GM13977 (cell line): ENCODE measurements around the gene DENND6B.
"Not testable (repeated sequence)": the region's sequence is repeated elsewhere in the genome, so short reads cannot be mapped to it uniquely, and the experiment has no call there.

Experiments
- DNase-seq: peaks from one replicate; pipeline ENCODE4 v3.0.0; 2012; ENCODE audit warnings: low spot score
- CTCF ChIP-seq: IDR thresholded peaks from 2 replicates; pipeline ENCODE4 v1.5.1; 2012; ENCODE audit warnings: mild to moderate bottlenecking, control low read depth; ENCODE audit not compliant: insufficient read depth; ENCODE audit errors: extremely low read depth, missing control alignments
- in situ Hi-C: fragments of 300-500 bp; cut with MboI; formaldehyde crosslinking; loops from one replicate; pipeline ENCODE4 v1.12.0; 2022; ENCODE audit warnings: low sequenced_read_pairs, low pct_unique_long_range_greater_than_20kb, mixed read lengths, inconsistent platforms; ENCODE audit not compliant: unreplicated experiment

The DENND6B gene

GRCh38 chr22:50326956-50327710 is at the start of gene DENND6B:
DENND6B (minus strand) TSS chr22:50327012; CDS start chr22:50326988, 24 bp downstream.
- TF ChIP-seq CTCF, result peak; percentile 90
- in situ Hi-C loops, result loop anchor here (10.0 kb wide), 1 partner anchor 52 kb away; the partner anchor contains the start of gene MAPK11
- DNase-seq, result peak; percentile 97

- no peak for TF ChIP-seq CTCF
- no peak for DNase-seq
- in situ Hi-C loops, result no loop called here
Observed at GRCh38 chr22:50376085-50376651, 49.4 kb upstream of the DENND6B start.

GRCh38 chr22:50371101-50371648 is 44.4 kb upstream of the DENND6B start:
- no peak for DNase-seq
- in situ Hi-C loops, result no loop called here
- no peak for TF ChIP-seq CTCF

GRCh38 chr22:50367778-50368500 is 41.1 kb upstream of the DENND6B start:
- DNase-seq, result no peak
- no peak for TF ChIP-seq CTCF
- in situ Hi-C loops, result no loop called here

GRCh38 chr22:50363803-50364194 is 37.0 kb upstream of the DENND6B start:
- in situ Hi-C loops, DNase-seq: not testable (repeated sequence)

- DNase-seq, result no peak
- in situ Hi-C loops, result no loop called here
- TF ChIP-seq CTCF, result no peak
Observed at GRCh38 chr22:50363166-50363802, 36.5 kb upstream of the DENND6B start.
